SJCRH30 (cell line): ENCODE measurements around the gene GLT8D2. TPM values are rescaled to one million over a fixed set of nuclear protein-coding genes. Genes with fewer than 3 reads are reported as not detected.

ENCODE experiments used
- DNase-seq, 2 experiments: peaks; one replicate each; pipeline ENCODE4 v3.0.0-alpha.2; 2015 to 2020
- H3K27ac ChIP-seq: fragments of 250-450 bp; sonication (Bioruptor Pico); 2 replicates; pipeline ENCODE4 v1.5.1; 2020; ENCODE audit warnings: mild to moderate bottlenecking, moderate library complexity
- H3K27me3 ChIP-seq: fragments of 250-450 bp; sonication (Bioruptor Pico); 2 replicates; pipeline ENCODE4 v1.5.1; 2020; ENCODE audit warnings: mild to moderate bottlenecking, moderate library complexity
- H3K36me3 ChIP-seq: fragments of 250-450 bp; sonication (Bioruptor Pico); 2 replicates; pipeline ENCODE4 v1.5.1; 2020; ENCODE audit warnings: mild to moderate bottlenecking, moderate library complexity
- H3K4me1 ChIP-seq: fragments of 250-450 bp; sonication (Bioruptor Pico); 2 replicates; pipeline ENCODE4 v1.5.1; 2020; ENCODE audit warnings: mild to moderate bottlenecking, moderate library complexity
- H3K4me3 ChIP-seq: fragments of 250-450 bp; sonication (Bioruptor Pico); 2 replicates; pipeline ENCODE4 v1.5.1; 2020; ENCODE audit warnings: mild to moderate bottlenecking, moderate library complexity
- H3K9me3 ChIP-seq: fragments of 250-450 bp; sonication (Bioruptor Pico); replicated peaks from 2 replicates; pipeline ENCODE4 v1.5.1; 2020; ENCODE audit warnings: mild to moderate bottlenecking, moderate library complexity
- total RNA-seq: library from RNA; depleted of rRNA; stranded (reverse); fragments of >200 nt; shearing (Covaris generic); gene quantifications from 2 replicates; pipeline ENCODE4 v1.2.3, GENCODE V29; 2014; rRNA removed

The GLT8D2 gene, protein sequence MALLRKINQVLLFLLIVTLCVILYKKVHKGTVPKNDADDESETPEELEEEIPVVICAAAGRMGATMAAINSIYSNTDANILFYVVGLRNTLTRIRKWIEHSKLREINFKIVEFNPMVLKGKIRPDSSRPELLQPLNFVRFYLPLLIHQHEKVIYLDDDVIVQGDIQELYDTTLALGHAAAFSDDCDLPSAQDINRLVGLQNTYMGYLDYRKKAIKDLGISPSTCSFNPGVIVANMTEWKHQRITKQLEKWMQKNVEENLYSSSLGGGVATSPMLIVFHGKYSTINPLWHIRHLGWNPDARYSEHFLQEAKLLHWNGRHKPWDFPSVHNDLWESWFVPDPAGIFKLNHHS
- total RNA-seq: 16.7 and 17.9 TPM in 2 replicates

- Histone ChIP-seq H3K4me3 (peak within 1 kb of the TSS; percentile 61), H3K36me3 (no peaks in the 10 kb centered on the region), H3K27ac (peak within 1 kb of the TSS; percentile 21; the same call in 1 of the 2 replicates), H3K4me1 (peaks cover 8% of the 10 kb centered on the region), H3K9me3 (no peaks in the 10 kb centered on the region), H3K27me3 (no peaks in the 10 kb centered on the region)
- peak; percentile 66 to 80 for DNase-seq
Observed at GRCh38 chr12:104049903-104050356, at the start of gene GLT8D2. TSS of gene GLT8D2 (minus strand) at chr12:104050187. CDS start at chr12:104019648, 30,539 bp downstream.

- Histone ChIP-seq H3K4me3 (no peak overlapping the region), H3K4me1 (no peaks in the 10 kb centered on the region), H3K27ac (no peak overlapping the region), H3K27me3 (no peaks in the 10 kb centered on the region), H3K36me3 (peaks cover 58% of the 10 kb centered on the region), H3K9me3 (no peaks in the 10 kb centered on the region)
- DNase-seq: no peak
Observed at GRCh38 chr12:104097954-104098353, 48.0 kb upstream of the GLT8D2 start.

GRCh38 chr12:104095289-104095688, 45.3 kb upstream of the GLT8D2 start:
- H3K27ac ChIP-seq: no peak overlapping the region
- no peak overlapping the region for H3K4me3 ChIP-seq
- H3K36me3 ChIP-seq: peaks cover 60% of the 10 kb centered on the region
- no peaks in the 10 kb centered on the region for H3K9me3 ChIP-seq
- no peak for DNase-seq
- H3K4me1 ChIP-seq: no peaks in the 10 kb centered on the region
- H3K27me3 ChIP-seq: no peaks in the 10 kb centered on the region

GRCh38 chr12:104094284-104094683, 44.3 kb upstream of the GLT8D2 start:
- DNase-seq: no peak
- H3K4me3 ChIP-seq: no peak overlapping the region
- no peaks in the 10 kb centered on the region for H3K9me3 ChIP-seq
- no peak overlapping the region for H3K27ac ChIP-seq
- peaks cover 58% of the 10 kb centered on the region for H3K36me3 ChIP-seq
- no peaks in the 10 kb centered on the region for H3K4me1 ChIP-seq
- no peaks in the 10 kb centered on the region for H3K27me3 ChIP-seq

- no peak overlapping the region for H3K27ac ChIP-seq
- no peak overlapping the region for H3K4me3 ChIP-seq
- peaks cover 57% of the 10 kb centered on the region for H3K36me3 ChIP-seq
- no peaks in the 10 kb centered on the region for H3K4me1 ChIP-seq
- no peaks in the 10 kb centered on the region for H3K9me3 ChIP-seq
- no peak for DNase-seq
- no peaks in the 10 kb centered on the region for H3K27me3 ChIP-seq
Observed at GRCh38 chr12:104091136-104091535, 41.1 kb upstream of the GLT8D2 start.

GRCh38 chr12:104090685-104091084, 40.7 kb upstream of the GLT8D2 start:
- peaks cover 54% of the 10 kb centered on the region for H3K36me3 ChIP-seq
- no peak overlapping the region for H3K27ac ChIP-seq

DNA sequence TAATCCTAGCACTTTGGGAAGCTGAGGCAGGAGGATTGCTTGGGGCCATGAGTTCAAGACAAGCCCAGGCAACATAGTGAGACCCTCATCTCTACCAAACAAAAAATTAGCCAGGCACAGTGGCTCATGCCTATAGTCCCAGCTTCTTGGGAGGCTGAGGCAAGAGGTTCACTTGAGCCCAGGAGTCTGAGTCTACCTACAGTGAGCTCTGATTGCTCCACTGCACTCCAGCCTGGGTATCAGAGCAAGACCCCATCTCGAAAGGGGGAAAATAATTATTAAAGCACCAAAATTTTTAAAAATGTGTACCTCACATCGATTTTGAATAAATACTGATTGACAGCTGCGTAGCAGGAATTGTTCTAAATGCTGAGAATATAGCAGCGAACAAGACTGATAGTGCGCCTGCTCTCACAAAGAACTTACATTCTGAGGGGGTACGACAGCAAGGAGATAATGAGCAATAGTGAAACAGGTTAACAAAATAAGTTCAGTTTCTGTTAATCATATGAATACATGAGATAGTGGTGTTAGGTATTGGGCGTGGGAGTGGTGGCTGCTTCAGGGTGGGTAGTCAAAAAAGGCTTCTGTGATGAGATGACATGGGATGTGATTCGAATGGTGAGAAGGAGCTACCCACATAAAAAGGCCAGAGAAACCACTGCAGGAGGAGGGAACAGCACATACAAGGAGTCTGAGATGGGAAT, 33.9 kb upstream of the GLT8D2 start:
- H3K4me1 ChIP-seq: no peaks in the 10 kb centered on the region
- no peak overlapping the region for H3K27ac ChIP-seq
- H3K36me3 ChIP-seq: peaks cover 51% of the 10 kb centered on the region
- no peaks in the 10 kb centered on the region for H3K9me3 ChIP-seq
- no peak overlapping the region for H3K4me3 ChIP-seq
- no peaks in the 10 kb centered on the region for H3K27me3 ChIP-seq
- no peak for DNase-seq

More at GRCh38 chr12:104090685-104091084, 40.7 kb upstream of the GLT8D2 start:
- DNase-seq: no peak
- Histone ChIP-seq H3K27me3 (no peaks in the 10 kb centered on the region), H3K4me1 (no peaks in the 10 kb centered on the region), H3K4me3 (no peak overlapping the region), H3K9me3 (no peaks in the 10 kb centered on the region)

DNA sequence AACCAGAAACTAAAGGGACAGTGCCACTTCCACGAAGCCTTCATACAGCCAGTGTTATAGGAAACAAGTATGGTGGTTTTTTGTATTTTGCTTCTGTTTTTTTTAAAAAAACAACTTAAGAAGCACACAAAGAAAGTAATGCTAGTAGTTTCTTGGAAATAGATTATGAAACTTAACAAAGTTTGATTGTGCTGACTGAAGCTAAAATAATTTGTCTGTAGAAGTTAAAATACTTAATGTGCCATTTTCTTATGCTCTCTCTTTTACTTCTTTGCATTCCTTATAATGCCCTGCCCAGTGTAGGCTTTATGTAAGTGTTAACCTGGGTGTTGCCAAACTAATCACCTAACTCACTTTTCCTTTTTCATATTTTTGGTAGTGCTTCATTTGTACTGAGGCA, 30.8 kb upstream of the GLT8D2 start:
- no peaks in the 10 kb centered on the region for H3K27me3 ChIP-seq
- H3K36me3 ChIP-seq: peaks cover 36% of the 10 kb centered on the region
- H3K27ac ChIP-seq: no peak overlapping the region

DNA sequence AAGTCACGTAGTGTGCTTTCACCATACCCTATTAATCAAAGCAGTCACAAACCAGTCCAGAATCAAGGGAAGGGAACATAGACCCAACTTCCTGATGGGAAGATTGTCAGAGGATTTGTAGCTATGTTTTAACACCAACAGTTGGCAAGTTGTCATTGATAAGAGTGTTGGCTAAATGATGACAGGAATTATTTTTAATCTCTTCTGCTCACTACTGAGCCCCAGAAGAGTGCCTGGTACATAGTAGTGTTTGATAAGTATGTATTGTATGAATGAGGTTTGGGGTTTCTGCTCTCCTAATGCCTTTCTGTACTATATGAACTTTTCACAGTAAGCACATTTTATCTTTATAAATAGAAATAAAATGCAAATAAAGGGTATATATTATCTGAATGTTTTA, 29.0 kb upstream of the GLT8D2 start:
- Histone ChIP-seq H3K4me3 (no peak overlapping the region), H3K36me3 (peaks cover 34% of the 10 kb centered on the region; the same call in 1 of the 2 replicates), H3K9me3 (no peaks in the 10 kb centered on the region), H3K4me1 (no peaks in the 10 kb centered on the region), H3K27ac (no peak overlapping the region), H3K27me3 (no peaks in the 10 kb centered on the region)
- DNase-seq: no peak

More for the DNA sequence above, 30.8 kb upstream of the GLT8D2 start:
- Histone ChIP-seq H3K4me3 (no peak overlapping the region), H3K9me3 (no peaks in the 10 kb centered on the region), H3K4me1 (no peaks in the 10 kb centered on the region)
- DNase-seq: no peak

GRCh38 chr12:104073699-104074098, 23.7 kb upstream of the GLT8D2 start:
- Histone ChIP-seq H3K4me1 (no peaks in the 10 kb centered on the region), H3K27me3 (no peaks in the 10 kb centered on the region), H3K9me3 (no peaks in the 10 kb centered on the region), H3K36me3 (peaks cover 36% of the 10 kb centered on the region), H3K27ac (no peak overlapping the region), H3K4me3 (no peak overlapping the region)
- DNase-seq: no peak

GRCh38 chr12:104072099-104072498, 22.1 kb upstream of the GLT8D2 start:
- Histone ChIP-seq H3K9me3 (no peaks in the 10 kb centered on the region), H3K36me3 (peaks cover 40% of the 10 kb centered on the region), H3K27me3 (no peaks in the 10 kb centered on the region), H3K27ac (no peak overlapping the region), H3K4me1 (no peaks in the 10 kb centered on the region), H3K4me3 (no peak overlapping the region)
- no peak for DNase-seq

DNA sequence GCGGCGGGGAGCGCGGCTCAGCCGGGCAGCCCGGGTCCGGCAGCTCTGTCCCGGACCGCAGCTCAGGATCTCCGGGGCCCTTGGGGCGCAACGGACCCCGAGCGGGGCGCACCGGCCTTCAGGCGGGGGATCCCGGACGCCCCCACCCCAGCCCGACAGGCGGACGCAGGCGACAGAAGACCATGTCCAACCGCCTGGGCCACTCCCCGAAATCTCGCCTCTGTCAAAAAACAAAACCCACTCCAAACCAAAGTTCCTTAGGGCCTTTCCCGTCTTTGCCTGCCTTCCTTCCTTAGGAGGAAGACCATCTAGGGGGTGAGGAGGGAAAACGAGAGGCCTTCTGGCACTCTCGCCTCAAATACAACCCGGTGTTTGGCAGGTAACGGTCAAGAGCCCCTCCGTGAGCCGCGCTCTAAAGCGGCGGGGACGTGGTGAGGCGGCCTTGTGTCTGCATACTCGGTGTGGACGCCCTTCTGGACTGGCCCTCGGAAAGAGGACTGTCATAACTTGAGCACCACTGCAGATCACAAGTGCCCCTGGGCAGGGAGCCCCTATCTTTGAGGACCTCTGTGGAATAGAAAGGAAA, 14.9 kb upstream of the GLT8D2 start:
- Histone ChIP-seq H3K27ac (peak overlapping the region; percentile 61), H3K36me3 (peaks cover 11% of the 10 kb centered on the region), H3K27me3 (no peaks in the 10 kb centered on the region), H3K4me1 (peaks cover 4% of the 10 kb centered on the region; the same call in 1 of the 2 replicates), H3K4me3 (peak overlapping the region; percentile 80), H3K9me3 (no peaks in the 10 kb centered on the region)
- peak; percentile 22 to 43 for DNase-seq

DNA sequence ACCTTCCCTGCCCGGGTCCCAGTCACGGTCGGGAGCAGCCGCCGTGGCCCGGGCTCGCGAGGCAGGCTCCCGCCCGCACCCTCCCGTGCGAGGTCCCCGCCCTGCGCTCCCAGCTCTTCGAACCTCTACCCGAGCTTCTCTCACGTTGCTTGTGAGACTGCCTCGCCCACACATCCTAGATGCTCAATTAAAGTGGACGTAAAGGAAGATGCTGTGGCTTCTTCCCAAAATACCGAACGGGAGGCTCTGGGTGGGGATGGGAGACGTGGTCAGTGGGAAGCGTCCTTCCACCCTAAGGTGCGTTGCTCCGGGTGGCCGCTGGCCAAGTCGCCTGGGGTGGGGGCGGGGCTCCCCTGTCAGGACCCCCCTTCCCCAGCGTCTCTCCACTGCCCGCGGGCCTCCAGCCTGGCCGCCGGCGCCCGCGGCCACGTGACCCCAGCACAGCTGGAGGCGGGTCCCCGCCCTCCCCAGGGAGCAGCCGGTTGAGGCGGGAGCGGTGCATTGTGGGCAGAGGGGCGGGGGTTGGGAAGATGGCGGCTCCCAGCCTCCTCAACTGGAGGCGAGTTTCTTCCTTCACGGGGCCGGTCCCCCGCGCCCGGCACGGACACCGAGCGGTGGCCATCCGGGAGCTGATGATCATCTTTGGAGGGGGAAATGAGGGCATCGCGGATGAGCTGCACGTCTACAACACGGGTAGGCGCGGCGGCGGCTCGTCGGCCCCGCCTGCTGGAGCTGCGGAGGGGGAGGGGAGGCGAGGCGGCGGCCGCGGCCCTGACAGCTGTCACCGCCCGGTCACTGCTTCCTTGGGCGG, 14.2 kb upstream of the GLT8D2 start, which contains the start of gene HCFC2:
Gene HCFC2 (plus strand): TSS at position 501 of the 811 bp plus-strand sequence. CDS start 30 bp downstream, at position 531.
- no peaks in the 10 kb centered on the region for H3K27me3 ChIP-seq
- H3K36me3 ChIP-seq: peaks cover 10% of the 10 kb centered on the region
- H3K9me3 ChIP-seq: no peaks in the 10 kb centered on the region
- peaks cover 4% of the 10 kb centered on the region; the same call in 1 of the 2 replicates for H3K4me1 ChIP-seq
- H3K4me3 ChIP-seq: peak within 1 kb of the TSS; percentile 80
- peak within 1 kb of the TSS; percentile 61 for H3K27ac ChIP-seq
- peak; percentile 94 for DNase-seq

- Histone ChIP-seq H3K27ac (peak overlapping the region; percentile 61), H3K9me3 (no peaks in the 10 kb centered on the region), H3K36me3 (peaks cover 7% of the 10 kb centered on the region), H3K4me1 (peaks cover 4% of the 10 kb centered on the region; the same call in 1 of the 2 replicates), H3K27me3 (no peaks in the 10 kb centered on the region), H3K4me3 (peak overlapping the region; percentile 80)
- DNase-seq: no peak
Observed at GRCh38 chr12:104063712-104064030, 13.7 kb upstream of the GLT8D2 start.
